Measurements from ENCODE around the gene EEFSEC. TPM values are rescaled to one million over a fixed set of nuclear protein-coding genes. Genes with fewer than 3 reads are reported as not detected.

The EEFSEC gene
- total RNA-seq, 1 donor from 2014 or later: 16.2 TPM

DNA sequence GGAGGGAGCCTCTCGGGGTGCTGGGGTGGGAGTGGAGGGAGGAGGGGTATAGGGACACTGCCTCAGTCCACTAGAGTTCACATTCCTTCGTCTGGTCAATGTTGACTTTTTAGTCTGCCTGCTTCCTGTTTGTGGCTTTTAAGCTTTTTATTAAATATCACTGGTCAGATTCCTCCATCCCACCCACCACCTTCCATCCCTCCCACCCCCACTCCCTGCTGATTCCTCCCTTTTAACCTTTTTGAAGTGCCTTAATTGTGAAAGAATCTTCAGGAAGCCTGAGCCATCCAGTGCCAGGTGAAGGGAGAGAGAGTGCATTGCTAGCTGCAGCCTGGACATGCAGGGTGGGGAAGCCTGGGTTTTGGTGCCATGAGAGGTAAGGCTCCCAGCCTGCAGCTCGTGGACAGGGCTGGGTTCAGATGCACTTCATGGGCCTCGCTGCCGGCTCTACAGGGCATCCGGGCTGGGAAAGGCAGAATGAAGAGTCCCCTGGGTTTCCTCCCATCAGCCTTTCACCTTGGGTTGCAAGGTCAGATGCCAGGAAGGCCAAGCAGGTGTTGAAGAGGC, 207.5 kb downstream of the EEFSEC start:
- intact Hi-C loops (cut with DNase I): no loop called here
- no peaks in the 10 kb centered on the region for H3K9me3 ChIP-seq
- H3K4me3 ChIP-seq: no peak overlapping the region
- peaks cover 0 to 6% of the 10 kb centered on the region in 2 donors for H3K4me1 ChIP-seq
- TF ChIP-seq, protein P1, sequence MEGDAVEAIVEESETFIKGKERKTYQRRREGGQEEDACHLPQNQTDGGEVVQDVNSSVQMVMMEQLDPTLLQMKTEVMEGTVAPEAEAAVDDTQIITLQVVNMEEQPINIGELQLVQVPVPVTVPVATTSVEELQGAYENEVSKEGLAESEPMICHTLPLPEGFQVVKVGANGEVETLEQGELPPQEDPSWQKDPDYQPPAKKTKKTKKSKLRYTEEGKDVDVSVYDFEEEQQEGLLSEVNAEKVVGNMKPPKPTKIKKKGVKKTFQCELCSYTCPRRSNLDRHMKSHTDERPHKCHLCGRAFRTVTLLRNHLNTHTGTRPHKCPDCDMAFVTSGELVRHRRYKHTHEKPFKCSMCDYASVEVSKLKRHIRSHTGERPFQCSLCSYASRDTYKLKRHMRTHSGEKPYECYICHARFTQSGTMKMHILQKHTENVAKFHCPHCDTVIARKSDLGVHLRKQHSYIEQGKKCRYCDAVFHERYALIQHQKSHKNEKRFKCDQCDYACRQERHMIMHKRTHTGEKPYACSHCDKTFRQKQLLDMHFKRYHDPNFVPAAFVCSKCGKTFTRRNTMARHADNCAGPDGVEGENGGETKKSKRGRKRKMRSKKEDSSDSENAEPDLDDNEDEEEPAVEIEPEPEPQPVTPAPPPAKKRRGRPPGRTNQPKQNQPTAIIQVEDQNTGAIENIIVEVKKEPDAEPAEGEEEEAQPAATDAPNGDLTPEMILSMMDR (IDR thresholded peaks at IDR 0.05): no peak
- H3K27me3 ChIP-seq: no peaks in the 10 kb centered on the region
- DNase-seq (ENCODE audit: low spot score in 2 of 2): no peak
- H3K36me3 ChIP-seq: peaks cover 0 to 8% of the 10 kb centered on the region in 2 donors
- no peak overlapping the region for H3K27ac ChIP-seq

DNA sequence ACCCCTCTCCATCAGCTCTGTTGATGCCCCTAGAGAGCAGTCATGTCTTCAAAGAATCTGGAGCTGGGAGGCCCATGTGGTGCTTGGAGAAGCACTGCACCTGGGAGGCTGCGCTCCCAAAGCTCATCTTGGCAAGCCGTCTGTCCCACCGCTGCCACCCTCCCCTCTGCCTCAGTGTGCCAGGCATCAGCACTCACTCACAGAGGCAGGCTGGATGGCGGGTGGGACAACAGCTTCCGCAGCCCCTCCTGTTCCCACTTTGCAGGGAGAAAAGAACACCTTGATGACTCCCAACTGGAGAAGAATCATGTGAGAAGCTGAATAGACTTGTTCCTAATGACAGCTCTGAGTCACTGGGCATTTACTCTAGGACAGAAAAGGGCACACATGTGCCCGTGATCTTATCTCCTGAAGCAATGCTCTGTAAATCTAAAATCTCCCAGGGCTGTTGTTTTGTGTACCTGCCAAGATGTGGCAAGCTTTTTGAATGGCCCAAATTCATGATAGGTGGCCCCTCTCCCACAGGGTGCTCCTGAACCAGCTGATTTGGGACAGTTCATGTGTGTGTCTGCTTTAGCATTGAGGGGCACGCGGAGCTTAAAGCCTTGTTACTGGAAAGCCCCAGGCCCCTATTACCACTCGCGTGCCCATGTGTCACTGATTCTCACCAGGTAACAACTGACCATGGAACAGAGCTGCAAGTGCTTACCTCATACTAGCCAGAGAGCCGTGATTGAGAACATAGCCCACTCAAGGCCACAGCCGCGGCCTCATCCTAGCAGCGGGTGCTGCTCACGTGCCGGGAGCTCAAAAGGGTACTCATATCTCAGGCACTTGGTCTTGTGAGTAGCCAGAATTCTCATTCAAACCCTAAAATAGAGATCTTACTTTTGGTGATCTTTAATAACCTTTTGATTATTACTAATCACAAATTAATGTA, 209.0 kb downstream of the EEFSEC start:
- no peaks in the 10 kb centered on the region for H3K9me3 ChIP-seq
- no peaks in the 10 kb centered on the region for H3K27me3 ChIP-seq
- no peak overlapping the region for H3K4me3 ChIP-seq
- peaks cover 0 to 6% of the 10 kb centered on the region in 2 donors for H3K4me1 ChIP-seq
- no peak for DNase-seq (ENCODE audit: low spot score in 2 of 2)
- no peak overlapping the region for H3K27ac ChIP-seq
- TF ChIP-seq, protein P1 (IDR thresholded peaks at IDR 0.05): no peak
- intact Hi-C loops (cut with DNase I): no loop called here
- H3K36me3 ChIP-seq: peaks cover 0 to 8% of the 10 kb centered on the region in 2 donors

DNA sequence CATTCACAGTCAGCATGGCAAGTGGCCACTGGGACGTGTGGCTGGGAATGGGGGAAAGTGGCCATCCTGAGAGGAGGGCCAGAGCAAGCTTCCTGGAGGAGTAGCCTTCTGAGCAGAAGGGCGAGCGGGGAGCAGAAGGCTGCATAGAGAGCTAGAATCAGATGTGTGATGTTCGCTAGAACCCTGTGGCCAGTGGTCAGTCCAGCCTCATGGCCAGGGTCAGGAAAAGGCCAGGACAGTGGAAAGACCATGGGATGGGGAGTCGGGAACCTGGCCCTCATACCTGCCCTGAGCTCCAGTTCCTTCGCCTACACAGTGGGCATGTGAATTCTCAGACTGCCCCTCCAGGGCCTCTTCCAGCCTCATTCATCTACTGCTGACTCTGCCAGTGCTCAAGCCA, 211.0 kb downstream of the EEFSEC start:
- no peaks in the 10 kb centered on the region for H3K27me3 ChIP-seq
- DNase-seq (ENCODE audit: low spot score in 2 of 2): no peak
- TF ChIP-seq, protein P1 (IDR thresholded peaks at IDR 0.05): no peak
- H3K4me1 ChIP-seq: peaks cover 0 to 6% of the 10 kb centered on the region in 2 donors
- intact Hi-C loops (cut with DNase I): no loop called here
- no peak overlapping the region for H3K4me3 ChIP-seq
- no peaks in the 10 kb centered on the region for H3K9me3 ChIP-seq
- no peak overlapping the region for H3K27ac ChIP-seq
- peaks cover 0 to 2% of the 10 kb centered on the region in 2 donors for H3K36me3 ChIP-seq

DNA sequence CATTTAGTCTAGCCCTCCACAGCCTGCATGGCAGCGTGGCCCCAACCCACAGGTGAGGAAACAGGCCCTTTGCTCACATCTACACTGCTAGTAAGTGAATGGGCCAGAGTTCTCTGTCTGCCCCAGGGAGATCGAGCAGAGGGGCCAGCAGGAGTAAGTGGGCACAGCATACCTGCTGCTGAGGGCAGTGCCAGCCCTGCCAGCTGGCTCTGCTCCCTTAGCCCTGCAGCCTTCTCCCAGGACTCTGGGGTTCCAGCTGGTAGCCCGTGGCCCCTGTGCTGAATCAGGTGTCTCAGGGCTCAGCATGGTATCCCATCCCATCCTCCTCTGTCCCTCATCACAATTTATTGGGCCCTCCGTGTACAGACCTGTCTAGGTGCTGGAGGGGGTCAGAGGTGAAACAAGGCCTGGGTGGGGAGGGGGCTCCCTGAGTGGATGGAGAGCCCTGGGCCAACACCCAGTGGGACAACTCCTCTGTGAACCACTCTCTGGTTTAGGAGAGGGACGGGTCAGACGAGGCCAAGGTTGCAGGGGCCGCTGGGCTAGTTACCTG, 211.6 kb downstream of the EEFSEC start:
- Histone ChIP-seq H3K4me3 (no peak overlapping the region), H3K4me1 (peaks cover 0 to 6% of the 10 kb centered on the region in 2 donors), H3K9me3 (no peaks in the 10 kb centered on the region), H3K27ac (no peak overlapping the region), H3K27me3 (no peaks in the 10 kb centered on the region), H3K36me3 (peaks cover 0 to 2% of the 10 kb centered on the region in 2 donors)
- DNase-seq (ENCODE audit: low spot score in 2 of 2): no peak
- TF ChIP-seq, protein P1 (IDR thresholded peaks at IDR 0.05): no peak
- intact Hi-C loops (cut with DNase I): no loop called here

DNA sequence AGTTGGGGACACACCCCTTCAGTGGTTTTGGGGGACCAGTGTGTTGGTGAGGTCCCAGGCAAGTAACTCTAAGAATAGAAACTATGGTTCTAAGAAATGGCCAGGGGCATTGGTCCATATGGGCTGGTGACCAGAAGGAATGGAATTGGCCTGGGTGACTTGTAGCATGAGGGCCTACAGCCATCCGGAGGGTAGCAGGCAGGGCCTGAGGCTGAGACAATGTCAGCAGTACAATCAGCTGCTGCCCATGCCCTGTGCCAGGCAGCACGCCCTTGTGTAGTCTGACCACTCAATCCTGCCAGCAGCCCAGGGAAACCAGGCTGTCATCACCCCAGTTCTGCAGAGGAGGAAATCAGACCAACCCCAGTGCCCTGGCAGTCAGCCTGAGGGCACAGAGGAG, 212.9 kb downstream of the EEFSEC start:
- DNase-seq (ENCODE audit: low spot score in 2 of 2): no peak
- H3K27me3 ChIP-seq: no peaks in the 10 kb centered on the region
- no peaks in the 10 kb centered on the region for H3K9me3 ChIP-seq
- H3K4me3 ChIP-seq: no peak overlapping the region
- TF ChIP-seq, protein P1 (IDR thresholded peaks at IDR 0.05): no peak
- intact Hi-C loops (cut with DNase I): no loop called here
- no peak overlapping the region for H3K27ac ChIP-seq
- peaks cover 0 to 2% of the 10 kb centered on the region in 2 donors for H3K36me3 ChIP-seq
- H3K4me1 ChIP-seq: no peaks in the 10 kb centered on the region
